ENCODE measurements around the gene FOXF1.

FOXF1 gene

DNA sequence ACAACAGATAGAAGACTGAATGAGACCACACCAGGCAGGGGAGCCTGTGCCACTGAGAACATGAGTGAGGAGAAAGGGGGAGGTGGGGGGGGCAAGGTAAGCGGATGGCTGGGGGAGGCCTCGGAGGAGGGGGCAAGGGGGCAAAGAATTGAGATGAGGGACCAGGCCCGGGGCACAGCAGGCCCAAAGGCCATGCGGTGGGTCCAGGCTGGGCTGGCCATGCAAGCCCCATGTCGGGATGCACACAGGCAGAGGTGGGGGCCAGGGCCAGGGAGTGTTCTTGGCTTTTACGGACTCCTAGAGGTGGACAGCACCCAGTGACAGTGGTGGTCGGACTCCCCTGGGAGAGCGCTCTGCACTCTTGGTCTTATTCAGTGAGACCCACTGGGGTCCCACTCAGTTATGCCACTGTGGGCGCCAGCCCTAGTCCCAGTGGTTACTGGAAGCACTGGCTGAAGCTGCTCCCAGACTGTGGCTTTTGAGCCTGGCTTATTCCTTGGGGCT is 49.5 kb downstream of the FOXF1 start:
- TF ChIP-seq, protein P1, sequence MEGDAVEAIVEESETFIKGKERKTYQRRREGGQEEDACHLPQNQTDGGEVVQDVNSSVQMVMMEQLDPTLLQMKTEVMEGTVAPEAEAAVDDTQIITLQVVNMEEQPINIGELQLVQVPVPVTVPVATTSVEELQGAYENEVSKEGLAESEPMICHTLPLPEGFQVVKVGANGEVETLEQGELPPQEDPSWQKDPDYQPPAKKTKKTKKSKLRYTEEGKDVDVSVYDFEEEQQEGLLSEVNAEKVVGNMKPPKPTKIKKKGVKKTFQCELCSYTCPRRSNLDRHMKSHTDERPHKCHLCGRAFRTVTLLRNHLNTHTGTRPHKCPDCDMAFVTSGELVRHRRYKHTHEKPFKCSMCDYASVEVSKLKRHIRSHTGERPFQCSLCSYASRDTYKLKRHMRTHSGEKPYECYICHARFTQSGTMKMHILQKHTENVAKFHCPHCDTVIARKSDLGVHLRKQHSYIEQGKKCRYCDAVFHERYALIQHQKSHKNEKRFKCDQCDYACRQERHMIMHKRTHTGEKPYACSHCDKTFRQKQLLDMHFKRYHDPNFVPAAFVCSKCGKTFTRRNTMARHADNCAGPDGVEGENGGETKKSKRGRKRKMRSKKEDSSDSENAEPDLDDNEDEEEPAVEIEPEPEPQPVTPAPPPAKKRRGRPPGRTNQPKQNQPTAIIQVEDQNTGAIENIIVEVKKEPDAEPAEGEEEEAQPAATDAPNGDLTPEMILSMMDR (conservative IDR thresholded peaks at IDR 0.05): no peak

DNA sequence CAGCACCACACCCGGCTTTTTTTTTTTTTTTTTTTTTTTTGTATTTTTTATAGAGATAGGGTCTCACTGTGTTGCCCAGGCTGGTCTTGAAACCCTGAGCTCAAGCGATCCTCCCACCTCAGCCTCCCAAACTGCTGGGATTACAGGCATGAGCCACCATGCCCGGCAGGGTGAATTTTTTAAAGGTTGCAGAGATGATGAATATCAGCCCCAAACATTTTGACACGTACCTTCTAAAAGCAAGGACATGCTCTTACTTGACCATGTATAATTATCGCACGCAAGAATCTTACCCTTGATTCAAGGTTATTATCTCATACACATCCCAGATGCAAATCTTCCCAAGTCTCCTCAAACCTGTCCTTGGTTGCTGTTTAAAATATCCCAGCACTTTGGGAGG is 52.0 kb downstream of the FOXF1 start:
- TF ChIP-seq, protein P1 (conservative IDR thresholded peaks at IDR 0.05): no peak
- no peak overlapping the region for H3K27ac ChIP-seq

More for the DNA sequence above, 49.5 kb downstream of the FOXF1 start:
- H3K27ac ChIP-seq: no peak overlapping the region

DNA sequence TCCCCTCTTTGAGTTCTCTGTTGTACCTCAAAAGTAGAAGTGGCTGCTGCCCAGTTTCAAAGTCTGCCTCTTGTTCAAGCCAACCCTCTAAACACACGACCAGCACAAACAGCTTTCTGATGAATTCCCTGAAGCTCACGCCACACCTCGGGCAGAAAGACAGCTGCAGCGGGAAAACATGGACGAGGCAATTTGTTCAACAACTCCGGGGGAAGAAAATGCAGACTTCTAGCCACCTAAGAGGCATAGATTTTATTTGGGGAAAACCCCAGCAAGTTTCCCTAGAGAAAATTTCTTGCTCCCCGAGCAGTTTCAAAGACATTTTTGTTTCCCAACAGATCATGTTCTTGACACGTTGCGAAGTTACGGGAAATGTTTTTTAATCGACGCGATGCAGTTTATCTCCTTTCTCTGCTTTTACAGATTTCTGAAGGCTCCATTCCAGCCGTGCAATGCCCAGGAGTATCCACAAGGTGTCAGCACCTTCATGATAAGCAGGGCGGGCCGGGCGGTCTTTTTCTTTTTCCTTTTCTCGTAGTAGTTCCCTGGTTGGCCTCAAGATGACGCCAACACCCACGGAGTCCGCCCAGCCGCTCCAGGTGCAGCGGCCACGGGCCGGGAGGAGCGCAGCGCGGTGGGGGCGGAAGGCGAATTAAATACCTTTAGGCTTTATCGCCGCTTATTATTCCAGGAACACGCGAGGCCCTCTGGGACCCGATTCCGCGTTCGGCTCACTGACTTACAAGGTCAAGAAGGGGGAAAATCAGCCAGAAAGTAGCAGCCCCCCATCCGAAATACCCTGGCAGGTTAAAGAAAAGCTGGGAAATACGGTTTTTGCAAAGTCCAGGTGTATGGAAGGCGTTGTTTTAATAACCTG is 53.4 kb downstream of the FOXF1 start:
- no peak overlapping the region for H3K27ac ChIP-seq
- TF ChIP-seq, protein P1 (conservative IDR thresholded peaks at IDR 0.05): peak; percentile 89
